Adrenal gland (tissue), 5 donors: ENCODE results near the gene CCNY.

Source experiments
- POLR2A ChIP-seq, 2 donors: fragments of 450-650 bp; IDR thresholded peaks; one replicate each; pipeline ENCODE4 v1.6.1; 2017; ENCODE audit warnings: antibody characterized with exemption in 2 of 2, mild to moderate bottlenecking in 2 of 2, moderate library complexity in 1 of 2
- TF ChIP-seq, protein P1 (sequence below), 6 experiments: fragments of 450-650 bp in 4 of 6; fragments of 200-600 bp in 2 of 6; sonication (generic) in 1 of 6; IDR thresholded peaks; 1 replicate in 5 of 6; 2 replicates in 1 of 6; pipeline versions ENCODE4 v1.5.1 to v1.8.0; 2016 to 2021; ENCODE audit warnings: antibody characterized with exemption in 6 of 6, mild to moderate bottlenecking in 2 of 6, moderate library complexity in 1 of 6
- donor health status: DM: no; HTN: no; CAD: no.

DNA sequence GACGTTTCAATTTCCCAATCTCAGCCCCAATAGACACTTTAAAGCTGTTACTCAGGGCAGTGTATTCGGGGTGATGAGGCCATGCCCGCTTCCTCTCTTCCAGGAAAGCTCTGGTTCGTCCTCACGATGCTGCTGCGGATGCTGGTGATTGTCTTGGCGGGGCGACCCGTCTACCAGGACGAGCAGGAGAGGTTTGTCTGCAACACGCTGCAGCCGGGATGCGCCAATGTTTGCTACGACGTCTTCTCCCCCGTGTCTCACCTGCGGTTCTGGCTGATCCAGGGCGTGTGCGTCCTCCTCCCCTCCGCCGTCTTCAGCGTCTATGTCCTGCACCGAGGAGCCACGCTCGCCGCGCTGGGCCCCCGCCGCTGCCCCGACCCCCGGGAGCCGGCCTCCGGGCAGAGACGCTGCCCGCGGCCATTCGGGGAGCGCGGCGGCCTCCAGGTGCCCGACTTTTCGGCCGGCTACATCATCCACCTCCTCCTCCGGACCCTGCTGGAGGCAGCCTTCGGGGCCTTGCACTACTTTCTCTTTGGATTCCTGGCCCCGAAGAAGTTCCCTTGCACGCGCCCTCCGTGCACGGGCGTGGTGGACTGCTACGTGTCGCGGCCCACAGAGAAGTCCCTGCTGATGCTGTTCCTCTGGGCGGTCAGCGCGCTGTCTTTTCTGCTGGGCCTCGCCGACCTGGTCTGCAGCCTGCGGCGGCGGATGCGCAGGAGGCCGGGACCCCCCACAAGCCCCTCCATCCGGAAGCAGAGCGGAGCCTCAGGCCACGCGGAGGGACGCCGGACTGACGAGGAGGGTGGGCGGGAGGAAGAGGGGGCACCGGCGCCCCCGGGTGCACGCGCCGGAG lies 271.4 kb downstream of the CCNY start:
- TF ChIP-seq, protein P1, sequence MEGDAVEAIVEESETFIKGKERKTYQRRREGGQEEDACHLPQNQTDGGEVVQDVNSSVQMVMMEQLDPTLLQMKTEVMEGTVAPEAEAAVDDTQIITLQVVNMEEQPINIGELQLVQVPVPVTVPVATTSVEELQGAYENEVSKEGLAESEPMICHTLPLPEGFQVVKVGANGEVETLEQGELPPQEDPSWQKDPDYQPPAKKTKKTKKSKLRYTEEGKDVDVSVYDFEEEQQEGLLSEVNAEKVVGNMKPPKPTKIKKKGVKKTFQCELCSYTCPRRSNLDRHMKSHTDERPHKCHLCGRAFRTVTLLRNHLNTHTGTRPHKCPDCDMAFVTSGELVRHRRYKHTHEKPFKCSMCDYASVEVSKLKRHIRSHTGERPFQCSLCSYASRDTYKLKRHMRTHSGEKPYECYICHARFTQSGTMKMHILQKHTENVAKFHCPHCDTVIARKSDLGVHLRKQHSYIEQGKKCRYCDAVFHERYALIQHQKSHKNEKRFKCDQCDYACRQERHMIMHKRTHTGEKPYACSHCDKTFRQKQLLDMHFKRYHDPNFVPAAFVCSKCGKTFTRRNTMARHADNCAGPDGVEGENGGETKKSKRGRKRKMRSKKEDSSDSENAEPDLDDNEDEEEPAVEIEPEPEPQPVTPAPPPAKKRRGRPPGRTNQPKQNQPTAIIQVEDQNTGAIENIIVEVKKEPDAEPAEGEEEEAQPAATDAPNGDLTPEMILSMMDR (IDR thresholded peaks at IDR 0.05): no peak
- TF ChIP-seq POLR2A (IDR thresholded peaks at IDR 0.05): no peak
